DLD1 (cell line): ENCODE results near the gene STRIT1.
"Not testable (repeated sequence)": the region's sequence is repeated elsewhere in the genome, so short reads cannot be mapped to it uniquely, and the experiment has no call there.

Source experiments
- in situ Hi-C: cut with HindIII; loops from 2 replicates; pipeline ENCODE4 v1.10.0; 2017; ENCODE audit warnings: low sequenced_read_pairs

The STRIT1 gene

DNA sequence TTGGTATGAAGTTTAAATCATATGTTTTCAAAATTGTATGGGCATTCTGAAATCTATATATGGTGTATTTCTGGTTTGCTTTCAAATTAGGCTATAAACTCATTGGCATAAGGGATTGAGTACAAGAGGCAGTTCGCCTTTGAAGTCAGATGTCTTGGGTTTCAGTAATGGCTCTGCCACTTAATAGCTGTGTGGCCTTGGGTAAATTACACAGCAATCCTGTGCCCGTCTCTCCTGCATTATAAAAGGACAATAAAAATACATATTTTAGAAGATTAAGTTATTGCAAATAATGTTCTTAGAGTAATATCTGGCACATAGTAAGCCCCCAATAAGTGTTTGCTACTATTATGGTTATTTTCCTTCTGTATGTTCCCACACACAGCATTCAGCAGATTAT is 20.4 kb upstream of the STRIT1 start:
- in situ Hi-C loops, result no loop called here

DNA sequence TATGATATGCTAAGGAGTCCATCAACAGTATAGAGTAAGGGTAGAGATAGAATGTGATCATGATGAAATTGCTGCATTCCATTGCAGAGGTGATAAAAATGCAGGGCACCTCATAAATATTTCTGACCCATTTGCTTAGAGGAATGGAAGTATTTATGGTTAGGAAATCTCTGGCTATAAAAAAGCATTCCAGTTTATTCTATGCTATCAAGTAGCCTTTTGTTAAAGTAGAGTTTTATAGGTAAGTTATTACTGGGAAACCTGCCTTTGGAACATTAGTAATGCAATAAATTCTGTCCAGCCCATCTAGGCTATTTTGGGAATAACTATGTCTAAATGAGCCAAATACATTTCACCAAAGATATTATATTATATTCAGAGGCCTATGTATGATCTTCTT is 19.8 kb upstream of the STRIT1 start:
- in situ Hi-C loops, result no loop called here

DNA sequence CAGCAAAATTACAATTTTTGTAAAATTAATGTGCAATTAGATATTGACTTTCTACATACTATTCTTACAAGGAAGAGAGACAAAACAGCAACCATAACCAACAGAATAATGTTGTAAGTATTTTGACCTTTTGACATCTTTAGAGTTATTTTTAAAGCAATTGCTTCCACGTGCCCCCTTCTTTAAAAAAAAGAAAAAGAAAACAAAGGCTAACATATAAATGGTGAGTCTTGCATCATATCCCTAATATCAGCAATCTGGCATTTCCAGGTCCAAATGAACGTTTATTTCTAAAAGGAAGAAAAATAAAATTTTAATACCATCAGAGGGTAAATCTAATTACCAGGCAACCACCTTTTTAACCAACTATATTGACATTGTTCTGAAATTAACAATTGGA is 19.3 kb upstream of the STRIT1 start:
- in situ Hi-C loops, result no loop called here

DNA sequence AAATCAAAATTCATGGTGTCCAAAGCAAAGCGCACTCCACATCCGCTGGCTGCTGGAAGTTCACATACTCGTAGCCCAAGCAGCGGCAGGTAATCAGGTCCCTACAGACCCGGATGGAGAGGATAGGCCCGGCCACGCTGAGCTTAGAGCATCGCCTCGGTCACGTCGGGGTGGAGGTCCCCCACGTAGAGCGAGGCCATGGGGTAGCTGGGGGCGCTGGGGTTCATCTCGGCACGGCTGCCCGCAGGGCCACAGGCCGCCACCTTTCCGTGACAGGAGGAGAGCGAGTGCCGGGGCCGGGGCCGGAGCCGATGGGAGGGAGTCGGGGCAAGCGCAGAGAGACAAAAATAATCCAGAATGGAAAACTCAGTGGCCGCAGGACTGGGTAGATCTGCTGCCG is 16.1 kb upstream of the STRIT1 start:
- in situ Hi-C loops, result no loop called here

DNA sequence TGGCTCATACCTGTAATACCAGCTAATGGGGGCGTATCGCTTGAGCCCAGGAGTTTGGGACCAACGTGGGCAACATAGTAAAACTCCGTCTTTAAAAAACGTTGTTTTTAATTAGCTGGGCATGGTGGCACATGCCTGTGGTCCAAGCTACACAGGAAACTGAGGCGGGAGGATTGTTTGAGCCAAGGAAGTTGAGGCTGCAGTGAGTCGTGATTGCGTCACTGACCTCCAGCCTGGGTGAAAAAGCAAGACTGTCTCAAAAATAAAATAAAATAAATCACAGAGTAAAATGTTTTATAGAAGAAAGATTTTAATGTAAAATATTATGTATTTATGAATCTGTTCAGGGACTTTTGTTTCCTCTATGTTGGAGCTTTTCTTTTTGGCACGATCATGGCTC is 15.3 kb upstream of the STRIT1 start:
- in situ Hi-C loops, result no loop called here

DNA sequence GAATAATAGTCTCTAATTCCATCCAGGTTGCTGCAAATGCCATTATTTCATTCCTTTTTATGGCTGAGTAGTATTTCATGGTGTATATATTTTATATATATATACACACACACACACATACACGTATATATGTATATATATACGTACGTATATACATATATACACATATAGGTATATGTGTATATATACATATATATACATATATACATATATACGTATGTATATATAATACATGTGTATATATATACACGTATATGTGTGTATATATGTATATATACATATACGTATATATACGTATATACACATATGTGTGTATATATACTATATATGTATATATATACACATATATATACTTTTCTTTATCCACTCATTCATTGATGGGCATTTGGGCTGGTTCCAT is 13.7 kb upstream of the STRIT1 start:
- in situ Hi-C loops, result no loop called here

DNA sequence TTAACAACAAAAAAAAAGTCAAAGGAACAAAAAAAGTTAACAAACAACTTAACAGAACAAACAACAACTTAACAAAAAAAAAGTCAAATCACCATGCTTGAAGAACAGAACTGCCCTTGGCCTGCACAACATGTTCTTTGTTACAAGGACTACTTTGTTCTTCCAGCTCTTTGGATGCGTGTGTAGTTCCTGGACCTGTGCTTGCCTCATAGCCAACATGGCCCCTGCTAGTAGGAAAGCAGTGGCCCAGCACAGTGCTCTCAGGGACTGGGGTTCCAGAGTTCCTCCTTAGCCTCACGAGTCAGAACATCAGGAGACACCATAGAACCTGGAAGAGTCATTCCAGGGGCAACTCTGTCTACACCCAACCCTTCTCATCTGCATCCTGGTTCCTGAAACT is 10.9 kb upstream of the STRIT1 start:
- in situ Hi-C loops, result no loop called here

DNA sequence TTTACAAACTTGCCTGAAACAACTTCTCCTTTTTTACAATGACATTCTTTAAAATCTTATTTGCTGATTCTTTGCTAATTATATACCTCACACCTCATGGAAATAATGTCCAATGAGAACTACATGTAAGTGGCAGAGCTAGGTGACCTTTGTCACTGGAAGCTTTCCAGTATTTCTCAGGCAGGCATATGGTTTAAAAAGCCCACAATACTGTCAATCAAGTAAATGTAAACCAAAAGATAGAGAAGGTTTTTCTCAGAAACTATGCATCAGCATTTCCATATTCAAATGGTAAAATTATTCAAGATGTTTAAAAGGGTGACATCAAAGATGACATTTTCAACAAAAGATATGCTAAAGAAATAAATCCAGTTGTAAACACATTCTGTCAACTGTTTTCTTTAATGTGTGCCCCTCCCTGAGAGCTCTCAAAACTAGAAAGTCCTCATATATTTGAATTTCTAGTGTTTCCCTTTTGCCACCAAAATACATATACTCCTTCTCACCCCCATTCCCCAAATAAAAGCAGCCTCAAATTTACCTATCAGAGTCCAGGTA is 10.1 kb upstream of the STRIT1 start:
- in situ Hi-C loops, result no loop called here

DNA sequence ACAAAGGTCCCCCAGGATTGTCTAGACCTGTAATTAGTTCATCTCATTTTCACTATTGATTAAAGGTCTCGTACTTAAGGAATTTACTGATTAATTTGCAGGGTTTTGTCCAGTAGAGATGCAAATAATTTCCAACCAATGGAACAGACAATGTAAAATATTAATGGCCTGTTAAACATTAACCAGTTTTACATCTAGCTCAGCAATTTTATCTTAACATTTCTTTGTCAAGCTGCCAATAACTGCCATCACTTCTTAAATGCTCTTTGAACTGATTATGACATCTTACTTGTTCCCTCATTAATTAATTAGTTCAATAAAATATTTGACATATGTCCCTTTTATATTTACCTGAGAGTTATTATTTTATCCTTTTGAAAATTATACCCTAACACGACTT is 9.4 kb upstream of the STRIT1 start:
- in situ Hi-C loops, result no loop called here

DNA sequence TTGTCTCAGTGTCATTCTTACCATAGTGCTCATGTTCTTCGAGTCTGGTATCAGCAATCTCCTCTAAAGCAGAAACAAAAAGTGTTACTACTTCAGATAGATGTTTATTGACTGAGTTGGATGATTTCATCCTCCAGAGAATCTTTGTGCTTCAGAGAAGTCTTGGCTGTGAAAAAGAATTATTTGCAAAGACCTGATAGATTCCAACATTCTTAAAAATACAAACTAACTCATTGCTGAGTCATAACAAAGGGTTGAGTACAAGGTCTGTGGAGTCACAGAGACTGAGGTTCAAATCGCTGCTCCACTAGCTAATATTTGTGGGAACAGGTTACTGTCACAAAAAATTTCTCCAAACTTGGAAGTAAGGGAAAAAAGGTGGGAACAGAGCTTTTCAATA is 9.0 kb upstream of the STRIT1 start:
- in situ Hi-C loops, result no loop called here

DNA sequence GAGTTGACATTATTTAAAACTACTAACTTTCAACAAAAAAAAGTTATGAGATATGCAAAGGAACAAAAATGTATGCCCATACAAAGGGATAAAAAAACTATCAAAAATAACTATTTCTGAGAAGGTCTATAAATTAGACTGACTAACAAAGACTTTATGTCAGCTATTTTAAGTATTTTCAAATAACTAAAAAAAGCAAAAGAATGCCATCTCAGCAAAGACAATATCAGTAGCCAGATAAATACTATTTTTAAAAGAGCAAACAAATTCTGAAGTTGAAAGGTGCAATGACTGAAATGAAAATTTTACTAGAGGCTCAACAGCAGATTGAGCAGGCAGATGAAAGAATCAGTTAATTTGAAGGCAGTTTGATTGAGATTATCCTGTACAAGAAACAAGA is 3.6 kb upstream of the STRIT1 start:
- in situ Hi-C loops, result no loop called here

DNA sequence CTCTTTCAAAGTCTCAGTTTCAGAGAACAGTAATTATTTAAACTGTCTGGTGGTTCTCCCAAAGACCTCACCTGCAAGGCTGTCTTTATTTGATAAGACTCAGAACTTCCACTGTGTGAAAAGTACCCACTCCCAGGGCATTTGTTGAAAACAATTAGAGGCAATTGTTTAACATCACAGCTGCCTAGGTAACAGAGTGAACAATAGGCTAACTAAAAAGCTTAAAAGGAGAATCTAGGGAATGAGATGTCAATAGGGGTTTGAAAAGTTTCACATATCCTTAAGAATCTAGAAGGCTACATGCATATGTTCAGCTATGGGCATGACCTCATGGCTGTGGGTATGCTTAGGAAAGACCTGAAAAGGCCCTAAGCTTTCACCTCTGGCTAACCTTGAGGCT is 2.9 kb upstream of the STRIT1 start:
- in situ Hi-C loops, result no loop called here

DNA sequence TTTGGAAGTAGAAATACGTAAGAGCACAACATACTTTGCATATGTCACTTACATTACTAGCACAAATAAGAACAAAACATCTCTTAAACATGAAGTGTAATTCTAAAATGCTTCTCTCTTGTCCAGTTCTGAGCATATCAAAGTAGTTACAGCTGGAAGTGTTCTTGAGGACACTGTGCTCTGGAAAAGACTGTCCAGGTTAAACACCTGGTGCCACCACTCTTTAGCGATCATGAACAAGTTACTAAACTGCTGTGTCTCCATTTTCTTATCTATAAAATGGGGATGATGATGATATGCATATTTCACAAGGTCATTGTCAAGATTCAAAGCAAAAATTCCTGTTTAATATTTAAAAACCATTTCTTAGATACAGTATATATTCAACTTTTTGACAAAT is 790 bp downstream of the STRIT1 start:
- in situ Hi-C loops, result no loop called here

DNA sequence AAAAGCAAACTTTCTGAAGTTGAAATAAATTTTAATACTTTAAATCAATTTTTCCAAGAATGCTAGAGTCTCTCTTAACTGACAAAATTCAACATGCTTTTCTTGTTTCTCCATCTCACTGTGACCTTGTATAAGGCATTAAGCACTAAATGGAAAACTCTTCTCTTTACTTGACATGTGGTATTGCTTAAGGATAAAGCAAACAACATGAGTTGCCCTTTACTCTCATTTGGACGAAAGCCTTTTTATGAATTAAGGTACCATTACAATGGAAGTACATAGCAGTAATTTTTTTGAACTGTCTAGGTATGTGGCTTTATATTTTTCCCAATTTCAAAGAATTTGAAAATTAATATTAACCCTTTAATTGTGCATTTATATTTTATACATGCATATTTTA is 1.4 kb downstream of the STRIT1 start:
- in situ Hi-C loops, result no loop called here

DNA sequence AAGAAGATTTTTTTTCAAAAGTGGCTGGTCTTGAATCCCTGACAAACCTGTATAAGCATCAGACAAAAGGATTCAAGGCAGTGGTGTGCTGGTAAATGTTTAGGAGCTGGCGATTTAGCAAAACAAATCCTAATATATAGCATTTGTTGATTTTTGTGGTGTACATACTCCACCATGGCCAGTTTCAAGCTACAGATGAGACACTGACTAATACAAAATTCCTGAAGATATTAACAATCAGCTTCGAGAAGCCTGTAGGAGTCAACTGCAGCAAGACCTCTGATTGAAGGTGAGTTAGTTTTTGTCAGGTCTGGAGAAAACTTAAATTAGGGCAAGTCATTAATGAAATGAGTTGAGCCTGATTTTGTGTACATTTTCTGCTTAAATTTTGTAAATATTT is 6.7 kb downstream of the STRIT1 start:
- in situ Hi-C loops, result no loop called here

DNA sequence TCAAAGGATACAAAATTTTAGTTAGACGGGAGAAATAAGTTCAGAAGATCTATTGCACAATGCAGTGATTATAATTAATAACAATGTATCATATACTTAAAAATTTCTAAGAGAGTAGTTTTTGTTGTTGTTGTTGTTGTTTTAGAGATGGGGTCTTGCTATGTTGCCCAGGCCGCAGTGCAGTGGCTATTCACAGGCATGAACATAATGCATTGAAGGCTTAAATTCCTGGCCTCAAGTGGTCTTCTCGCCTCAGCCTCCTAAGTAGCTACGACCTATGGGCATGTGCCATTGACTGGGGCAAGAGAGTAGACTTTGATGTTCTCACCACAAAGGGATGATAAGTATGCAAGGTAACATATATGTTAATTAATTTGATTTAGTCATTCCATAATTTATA is 7.5 kb downstream of the STRIT1 start:
- in situ Hi-C loops, result no loop called here

DNA sequence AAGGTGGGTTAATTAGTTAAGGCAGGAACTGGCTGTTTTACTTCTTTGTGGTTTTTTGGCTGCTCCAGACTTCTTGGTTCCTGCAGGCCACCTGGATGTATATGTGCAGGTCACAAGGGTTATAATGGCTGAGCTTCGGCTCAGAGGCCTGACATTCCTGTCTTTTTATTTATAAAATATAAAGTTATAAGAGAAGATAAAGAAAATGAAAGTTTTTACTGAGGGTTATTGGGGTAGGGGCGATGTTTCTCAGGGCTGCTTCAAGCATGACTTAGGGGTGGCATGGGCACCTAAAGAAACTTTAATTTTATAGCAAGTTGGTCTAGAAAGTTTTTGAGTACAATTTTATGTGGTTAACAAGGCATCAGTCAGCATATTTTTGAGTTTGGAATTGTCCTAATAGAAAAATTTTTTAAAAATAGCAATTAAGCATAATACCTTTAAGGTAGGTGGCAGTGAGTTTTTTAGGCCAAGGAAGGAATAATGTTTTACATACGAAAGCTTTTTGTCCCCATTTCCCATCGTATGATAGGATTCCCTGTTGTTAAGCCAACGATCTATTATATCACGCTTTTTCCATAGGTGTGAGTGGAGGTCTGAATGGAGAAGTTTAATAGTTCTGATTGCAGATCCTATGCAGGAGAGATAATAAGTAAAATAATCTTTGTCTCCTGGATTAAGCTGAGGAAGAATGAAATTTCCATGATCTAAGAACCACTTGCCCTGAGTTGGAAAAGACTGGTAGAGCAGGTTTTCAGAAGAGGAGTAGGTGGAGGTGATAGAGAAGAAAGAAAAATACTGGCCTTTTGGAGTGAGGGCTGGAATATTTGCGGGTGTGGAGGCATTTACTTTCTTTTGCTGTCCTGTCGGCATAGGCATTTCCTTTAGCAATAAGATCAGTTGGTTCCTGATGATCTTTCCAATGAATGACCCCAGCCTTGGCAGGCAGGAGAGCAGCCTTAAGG is 10.1 kb downstream of the STRIT1 start:
- in situ Hi-C loops, result no loop called here

DNA sequence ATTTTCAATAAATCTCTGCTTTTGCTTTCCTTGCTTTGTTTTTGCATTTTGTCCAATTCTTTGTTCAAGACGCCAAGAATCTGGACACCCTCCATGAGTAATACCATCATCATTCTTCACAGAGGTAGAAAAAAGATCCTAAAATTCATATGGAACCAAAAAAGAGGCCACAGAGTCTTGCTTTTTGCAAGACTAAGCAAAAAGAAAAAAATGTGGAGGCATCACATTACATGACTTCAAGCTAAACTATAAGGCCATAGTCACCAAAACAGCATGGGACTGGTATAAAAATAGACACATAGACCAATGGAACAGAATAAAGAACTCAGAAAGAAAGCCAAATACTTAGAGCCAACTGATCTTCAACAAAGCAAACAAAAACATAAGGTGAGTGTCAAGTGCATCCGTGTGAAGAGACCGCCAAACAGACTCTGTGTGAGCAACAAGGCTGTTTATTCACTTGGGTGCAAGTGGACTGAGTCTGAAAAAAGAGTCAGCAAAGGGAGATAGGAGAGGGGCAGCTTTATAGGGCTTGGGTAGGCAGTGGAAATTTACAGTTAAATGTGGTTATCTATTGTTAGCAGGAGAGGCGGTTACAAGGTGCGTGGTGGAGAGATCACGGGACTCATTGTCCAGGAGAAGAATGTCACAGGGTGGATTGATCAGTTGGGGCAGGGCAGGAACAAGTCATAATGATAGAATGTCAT is 10.9 kb downstream of the STRIT1 start:
- in situ Hi-C loops, result no loop called here

DNA sequence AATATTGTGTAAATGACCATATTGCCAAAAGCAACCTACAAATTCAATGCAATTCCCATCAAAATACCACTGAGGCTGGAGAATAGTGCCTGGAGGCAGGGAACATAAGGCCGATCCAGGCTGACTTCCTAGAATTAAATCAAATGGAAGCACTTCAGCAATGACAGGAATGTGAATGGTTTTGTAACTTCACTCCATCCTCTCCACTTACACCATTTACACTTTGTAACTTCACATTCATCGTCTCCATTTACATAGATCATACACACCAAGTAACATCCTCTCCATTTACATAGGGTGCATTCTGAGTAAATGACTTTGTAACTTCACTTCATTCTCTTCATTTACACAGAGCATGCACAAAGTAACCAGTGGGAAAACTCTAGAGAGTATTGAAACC is 11.6 kb downstream of the STRIT1 start:
- in situ Hi-C loops, result no loop called here

DNA sequence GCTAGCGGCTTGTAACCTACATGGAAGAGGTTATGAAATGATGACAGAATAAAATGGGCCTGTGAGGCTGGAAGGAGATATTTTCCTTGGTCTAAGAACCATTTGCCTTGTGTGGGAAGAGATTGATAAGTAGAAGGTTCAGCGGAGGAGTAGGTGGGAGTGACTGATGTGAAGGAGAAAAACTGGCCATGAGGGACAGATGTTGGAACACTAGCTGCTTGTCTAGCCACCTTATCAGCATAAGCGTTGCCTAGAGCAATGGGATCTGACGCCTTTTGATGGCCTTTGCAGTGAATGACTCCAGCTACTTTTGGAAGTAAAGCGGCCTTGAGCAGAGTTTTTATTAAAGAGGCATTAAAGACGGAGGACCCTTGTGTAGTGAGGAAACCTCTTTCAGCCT is 17.4 kb downstream of the STRIT1 start:
- in situ Hi-C loops, result not testable (repeated sequence)

DNA sequence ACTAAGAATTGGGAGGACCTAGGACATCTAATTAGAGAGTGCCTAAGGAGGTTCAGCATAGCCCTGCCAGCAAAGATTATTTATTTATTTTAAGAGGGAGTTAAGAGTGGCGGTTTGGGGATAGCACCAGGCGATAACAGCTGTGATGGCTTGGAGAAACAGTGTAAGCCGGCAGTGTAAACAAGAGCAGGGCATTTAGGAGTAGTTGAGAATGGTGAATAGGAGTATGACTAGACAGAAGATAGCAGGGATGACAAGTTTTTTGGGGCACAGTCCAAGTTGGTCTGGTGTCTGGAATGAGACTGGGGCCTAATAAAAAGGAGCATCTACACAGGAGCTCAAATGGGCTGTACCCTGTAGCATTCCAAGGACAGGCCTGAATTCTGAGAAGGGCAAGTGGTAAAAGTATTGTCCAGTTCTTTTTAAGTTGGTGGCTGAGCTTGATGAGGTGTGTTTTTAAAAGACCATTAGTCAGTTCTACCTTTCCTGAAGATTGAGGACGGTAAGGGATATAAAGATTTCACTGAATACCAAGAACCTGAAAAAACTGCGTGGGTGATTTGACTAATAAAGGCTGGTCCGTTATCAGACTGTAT is 18.2 kb downstream of the STRIT1 start:
- in situ Hi-C loops, result not testable (repeated sequence)

DNA sequence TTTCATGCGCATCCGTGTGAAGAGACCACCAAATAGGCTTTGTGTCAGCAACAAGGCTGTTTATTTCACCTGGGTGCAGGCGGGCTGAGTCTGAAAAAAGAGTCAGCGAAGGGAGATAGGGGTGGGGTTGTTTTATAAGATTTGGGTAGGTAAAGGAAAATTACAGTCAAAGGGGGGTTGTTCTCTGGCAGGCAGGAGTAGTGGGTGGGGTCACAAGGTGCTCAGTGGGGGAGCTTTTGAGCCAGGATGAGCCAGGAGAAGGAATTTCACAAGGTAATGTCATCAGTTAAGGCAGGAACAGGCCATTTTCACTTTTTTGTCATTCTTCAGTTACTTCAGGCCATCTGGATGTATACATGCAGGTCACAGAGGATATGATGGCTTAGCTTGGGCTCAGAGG is 19.0 kb downstream of the STRIT1 start:
- in situ Hi-C loops, result not testable (repeated sequence)
